Measurements from ENCODE around the gene LECT2.

LECT2 gene

GRCh38 chr5:135942202-135942771, 12.5 kb downstream of the LECT2 start:
- no peak for DNase-seq (ENCODE audit: low read depth)
- TF ChIP-seq CTCF (IDR thresholded peaks at IDR 0.05; ENCODE audit: low read depth, low read length) (no peak), POLR2A (IDR thresholded peaks at IDR 0.05; ENCODE audit: extremely low read depth, insufficient read length) (no peak), MYC (IDR thresholded peaks at IDR 0.05; ENCODE audit: low read depth, low read length) (no peak)
- TF ChIP-seq, protein P1, sequence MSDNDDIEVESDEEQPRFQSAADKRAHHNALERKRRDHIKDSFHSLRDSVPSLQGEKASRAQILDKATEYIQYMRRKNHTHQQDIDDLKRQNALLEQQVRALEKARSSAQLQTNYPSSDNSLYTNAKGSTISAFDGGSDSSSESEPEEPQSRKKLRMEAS (IDR thresholded peaks at IDR 0.05; ENCODE audit: low read depth, low read length) = no peak

GRCh38 chr5:135941711-135942110, 13.1 kb downstream of the LECT2 start:
- DNase-seq (ENCODE audit: low read depth) = no peak
- H3K4me3 ChIP-seq (ENCODE audit: low read depth, low read length) = no peak overlapping the region
- TF ChIP-seq CTCF (IDR thresholded peaks at IDR 0.05; ENCODE audit: low read depth, low read length) (no peak), POLR2A (IDR thresholded peaks at IDR 0.05; ENCODE audit: extremely low read depth, insufficient read length) (no peak), MYC (IDR thresholded peaks at IDR 0.05; ENCODE audit: low read depth, low read length) (no peak)
- TF ChIP-seq, protein P1 (IDR thresholded peaks at IDR 0.05; ENCODE audit: low read depth, low read length) = no peak

More at GRCh38 chr5:135942202-135942771, 12.5 kb downstream of the LECT2 start:
- no peak overlapping the region for H3K4me3 ChIP-seq (ENCODE audit: low read depth, low read length)

- TF ChIP-seq POLR2A (IDR thresholded peaks at IDR 0.05; ENCODE audit: extremely low read depth, insufficient read length) = no peak
- no peak for DNase-seq (ENCODE audit: low read depth)
- H3K4me3 ChIP-seq (ENCODE audit: low read depth, low read length) = no peak overlapping the region
Observed at GRCh38 chr5:135937245-135937911, 17.4 kb downstream of the LECT2 start.

GRCh38 chr5:135934939-135935338, 19.8 kb downstream of the LECT2 start:
- DNase-seq (ENCODE audit: low read depth) = no peak
- H3K4me3 ChIP-seq (ENCODE audit: low read depth, low read length) = no peak overlapping the region
- no peak for TF ChIP-seq POLR2A (IDR thresholded peaks at IDR 0.05; ENCODE audit: extremely low read depth, insufficient read length)
- TF ChIP-seq, protein P1 (IDR thresholded peaks at IDR 0.05; ENCODE audit: low read depth, low read length) = no peak
- no peak for TF ChIP-seq MYC (IDR thresholded peaks at IDR 0.05; ENCODE audit: low read depth, low read length)
- TF ChIP-seq CTCF (IDR thresholded peaks at IDR 0.05; ENCODE audit: low read depth, low read length) = no peak

- DNase-seq (ENCODE audit: low read depth) = no peak
- H3K4me3 ChIP-seq (ENCODE audit: low read depth, low read length) = no peak overlapping the region
- TF ChIP-seq CTCF (IDR thresholded peaks at IDR 0.05; ENCODE audit: low read depth, low read length) (no peak), MYC (IDR thresholded peaks at IDR 0.05; ENCODE audit: low read depth, low read length) (no peak), POLR2A (IDR thresholded peaks at IDR 0.05; ENCODE audit: extremely low read depth, insufficient read length) (no peak)
- TF ChIP-seq, protein P1 (IDR thresholded peaks at IDR 0.05; ENCODE audit: low read depth, low read length) = no peak
Observed at GRCh38 chr5:135930949-135931295, 23.9 kb downstream of the LECT2 start.

- TF ChIP-seq CTCF (IDR thresholded peaks at IDR 0.05; ENCODE audit: low read depth, low read length) (no peak), POLR2A (IDR thresholded peaks at IDR 0.05; ENCODE audit: extremely low read depth, insufficient read length) (no peak), MYC (IDR thresholded peaks at IDR 0.05; ENCODE audit: low read depth, low read length) (no peak)
- TF ChIP-seq, protein P1 (IDR thresholded peaks at IDR 0.05; ENCODE audit: low read depth, low read length) = no peak
- no peak overlapping the region for H3K4me3 ChIP-seq (ENCODE audit: low read depth, low read length)
- no peak for DNase-seq (ENCODE audit: low read depth)
Observed at GRCh38 chr5:135930029-135930948, 24.5 kb downstream of the LECT2 start.
